Activated T-helper 9 cell treated with anti-CD3 and anti-CD28 coated beads, Interleukin-2, amount 50 U/mL, for 16 hours (primary cell): ENCODE measurements around the gene POLR1D.
"Not testable (repeated sequence)": the region's sequence is repeated elsewhere in the genome, so short reads cannot be mapped to it uniquely, and the experiment has no call there.

Experiments
- DNase-seq: peaks from one replicate; pipeline ENCODE4 v3.0.0-alpha.2; 2020; ENCODE audit warnings: low read depth

The POLR1D gene

DNA sequence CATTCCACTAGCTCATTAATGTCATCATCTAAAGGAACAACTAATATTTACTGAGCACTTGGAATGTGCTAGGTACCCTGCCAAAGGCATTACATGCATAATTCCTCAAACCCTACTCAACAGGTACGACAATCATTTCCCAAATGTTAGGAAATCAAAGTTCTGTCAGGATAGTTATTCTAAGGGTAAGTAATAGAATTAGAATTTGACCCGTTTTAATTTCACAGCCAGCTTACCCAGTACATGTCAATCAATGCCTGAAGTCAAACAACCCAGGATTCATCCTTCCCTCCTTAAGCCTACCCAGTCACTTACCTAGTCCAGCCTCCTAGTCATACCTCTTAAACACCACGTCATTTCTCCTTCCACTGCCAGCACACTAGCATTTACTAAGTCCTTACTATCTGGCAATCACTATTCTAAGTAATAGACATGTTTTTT, 3.8 kb upstream of the POLR1D start:
- no peak for DNase-seq

DNA sequence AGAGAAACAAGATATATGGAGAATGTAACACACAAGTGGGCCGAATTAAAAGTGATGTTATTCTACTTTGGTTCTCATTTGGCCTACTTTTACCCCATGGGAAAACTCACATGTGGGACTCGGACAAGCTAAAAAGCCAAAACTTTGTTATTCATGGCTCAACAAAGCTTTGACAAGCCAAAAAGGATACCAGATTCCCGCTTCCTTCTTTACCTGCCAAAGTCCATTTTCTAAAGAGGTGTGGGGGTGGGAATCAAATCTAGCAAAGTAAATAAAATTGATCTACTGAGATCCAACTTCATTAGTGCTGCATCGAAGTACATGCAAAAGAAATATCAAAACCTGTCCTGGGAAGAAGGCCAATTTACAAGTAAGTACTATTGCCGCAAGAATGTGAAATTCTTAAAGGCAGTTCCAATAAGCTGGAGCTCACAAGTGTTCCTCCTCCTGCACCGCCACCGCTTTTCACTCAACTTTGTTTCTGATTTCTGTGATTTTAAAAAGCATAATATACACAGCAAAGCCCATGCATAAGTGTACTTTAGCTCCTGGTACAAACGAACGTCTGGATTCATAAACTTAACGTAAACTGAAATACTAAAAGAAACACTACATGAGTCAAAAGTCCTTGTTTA, 2.5 kb upstream of the POLR1D start:
- no peak for DNase-seq

DNA sequence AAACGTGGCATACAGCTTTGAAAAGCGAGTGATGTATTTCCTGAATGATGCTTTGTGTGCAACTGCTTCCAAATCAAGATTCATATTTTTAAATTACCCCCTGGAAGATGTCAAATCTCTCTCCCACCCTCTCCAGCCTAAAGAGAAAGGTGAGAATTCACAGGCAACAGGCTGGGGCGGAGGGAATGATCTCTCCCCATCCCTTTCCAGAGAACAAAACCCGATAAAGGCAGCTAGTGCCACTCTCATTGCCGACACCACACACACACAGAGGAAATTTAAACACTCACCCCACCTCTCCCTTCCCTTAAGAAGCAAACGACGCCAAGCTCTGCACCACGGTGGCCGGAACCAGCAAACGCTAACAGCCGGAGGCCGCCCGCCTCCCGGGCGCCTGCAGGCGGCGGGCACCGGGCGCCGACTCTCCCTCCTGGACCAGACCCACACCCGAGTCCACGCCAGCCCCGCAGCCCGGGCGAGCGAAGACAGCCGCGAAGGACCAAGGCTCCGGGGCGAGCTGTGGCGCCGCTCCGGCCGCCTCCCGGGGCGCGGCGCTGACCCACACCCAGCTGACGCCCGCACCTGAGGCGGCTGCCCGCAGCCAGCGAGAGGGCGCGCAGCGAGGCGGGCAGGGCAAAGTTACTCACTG, 1.8 kb upstream of the POLR1D start:
- no peak for DNase-seq

DNA sequence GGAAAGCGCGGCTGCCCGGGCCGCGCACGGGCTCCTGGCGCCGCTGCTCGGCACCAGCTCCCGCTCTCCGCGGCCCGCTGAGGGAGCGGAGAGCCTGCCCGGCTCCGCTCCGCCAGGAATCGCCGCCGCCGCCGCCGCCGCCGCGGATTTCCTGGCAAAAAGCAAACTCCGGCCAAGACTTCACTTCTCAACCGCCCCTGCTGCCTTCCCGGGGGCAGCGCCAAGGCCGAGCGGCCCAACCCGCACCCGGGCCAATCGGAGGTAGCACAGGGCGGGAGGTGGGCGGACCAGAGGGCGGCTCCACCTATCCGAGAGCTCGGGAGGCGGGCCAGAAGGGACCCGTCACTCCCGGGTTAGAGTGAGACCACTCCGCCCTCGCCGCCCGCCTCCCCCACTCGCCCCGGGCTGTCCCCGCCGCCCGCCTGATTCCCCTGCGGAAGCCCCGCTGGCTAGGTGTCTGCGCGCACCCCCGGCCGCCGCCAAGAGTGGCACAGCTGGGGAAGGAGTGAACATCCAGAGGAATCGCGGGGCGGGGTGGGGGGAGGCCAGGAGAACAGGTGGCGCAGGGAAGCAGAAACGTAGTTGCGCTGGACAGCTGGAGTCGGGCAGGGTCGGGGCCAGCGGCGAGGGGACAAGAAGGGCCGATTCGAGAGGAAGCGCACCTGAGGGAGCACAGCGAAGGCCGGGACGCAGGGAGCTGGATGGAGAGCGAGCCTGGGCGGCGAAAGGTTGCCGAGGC, 1.1 kb upstream of the POLR1D start, which contains the start of gene LNX2:
LNX2 (minus strand) TSS at position 153 of the 739 bp plus-strand sequence. CDS start 38,826 bp downstream, outside the sequence.
- DNase-seq: peak; percentile 97

DNA sequence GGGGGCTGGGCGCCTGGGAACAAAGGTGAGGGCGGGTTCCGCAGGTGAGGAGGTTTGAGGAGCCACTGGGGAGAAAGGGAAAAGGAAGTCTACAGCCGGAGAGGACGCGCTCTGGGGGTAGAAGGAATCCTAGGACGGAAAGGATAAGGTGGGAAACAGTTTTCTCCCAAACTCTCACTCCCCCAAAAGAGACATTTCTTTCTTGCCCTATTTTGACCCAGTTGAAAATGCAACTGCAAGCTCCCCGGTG, 651 bp upstream of the POLR1D start:
- no peak for DNase-seq

DNA sequence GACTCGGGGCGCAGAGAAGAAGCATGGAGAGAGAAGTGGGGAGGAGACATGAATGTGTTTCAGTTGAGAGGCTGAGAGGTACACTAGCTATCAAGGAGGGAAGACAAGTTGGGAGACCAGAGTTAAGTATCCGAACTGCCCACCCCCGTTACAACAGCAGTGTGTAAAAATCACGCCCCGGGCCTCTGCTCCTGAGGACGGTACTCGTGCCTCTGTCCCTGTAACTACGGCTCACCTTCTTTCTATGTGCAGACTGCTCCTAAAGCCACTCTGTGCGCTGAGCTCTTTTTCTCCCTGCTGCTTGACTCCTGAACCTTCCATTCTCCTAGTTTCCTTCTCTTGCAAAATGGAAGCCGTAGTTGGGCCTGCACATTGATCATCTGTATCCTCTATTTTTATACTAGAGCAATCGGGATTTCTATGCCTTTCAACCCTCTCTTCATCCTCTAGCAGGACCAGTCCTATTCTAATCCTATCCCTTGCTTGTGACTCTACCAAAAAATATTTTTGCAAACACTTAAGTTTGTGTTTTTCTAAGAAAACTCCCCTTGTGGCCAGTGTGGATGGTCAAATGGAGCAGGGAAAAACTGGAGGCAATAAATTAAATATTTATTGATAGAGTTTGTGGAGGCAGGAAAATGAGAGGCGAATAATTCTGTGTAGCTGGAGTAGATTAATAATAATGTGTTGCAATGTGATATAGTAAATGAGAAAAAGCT, 569 bp downstream of the POLR1D start:
- DNase-seq: no peak

DNA sequence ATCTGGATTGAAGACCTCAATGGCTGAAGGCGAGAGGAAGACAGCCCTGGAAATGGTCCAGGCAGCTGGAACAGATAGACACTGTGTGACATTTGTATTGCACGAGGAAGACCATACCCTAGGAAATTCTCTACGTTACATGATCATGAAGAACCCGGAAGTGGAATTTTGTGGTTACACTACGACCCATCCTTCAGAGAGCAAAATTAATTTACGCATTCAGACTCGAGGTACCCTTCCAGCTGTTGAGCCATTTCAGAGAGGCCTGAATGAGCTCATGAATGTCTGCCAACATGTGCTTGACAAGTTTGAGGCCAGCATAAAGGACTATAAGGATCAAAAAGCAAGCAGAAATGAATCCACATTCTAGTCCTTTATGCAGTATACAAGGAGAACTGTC, 1.2 kb downstream of the POLR1D start:
- DNase-seq: no peak

DNA sequence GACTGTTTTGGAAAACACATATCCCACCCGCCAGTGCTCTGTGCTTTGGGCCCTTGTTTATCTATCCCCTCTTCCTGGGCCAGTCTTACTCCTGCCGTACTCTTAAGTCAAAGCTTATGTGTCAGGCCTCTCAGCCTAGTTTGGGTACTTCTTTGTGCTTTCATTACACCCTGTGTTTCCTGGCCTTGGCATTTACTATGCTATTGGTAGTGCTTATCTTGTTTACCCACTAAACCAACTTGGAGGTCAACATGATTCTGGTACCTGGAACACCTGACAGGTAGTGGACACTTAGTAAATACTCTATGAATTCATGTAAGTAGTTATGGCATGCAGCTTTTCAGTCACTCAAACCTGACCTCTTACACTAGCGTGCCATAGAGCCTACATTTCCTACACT, 2.4 kb downstream of the POLR1D start:
- no peak for DNase-seq

DNA sequence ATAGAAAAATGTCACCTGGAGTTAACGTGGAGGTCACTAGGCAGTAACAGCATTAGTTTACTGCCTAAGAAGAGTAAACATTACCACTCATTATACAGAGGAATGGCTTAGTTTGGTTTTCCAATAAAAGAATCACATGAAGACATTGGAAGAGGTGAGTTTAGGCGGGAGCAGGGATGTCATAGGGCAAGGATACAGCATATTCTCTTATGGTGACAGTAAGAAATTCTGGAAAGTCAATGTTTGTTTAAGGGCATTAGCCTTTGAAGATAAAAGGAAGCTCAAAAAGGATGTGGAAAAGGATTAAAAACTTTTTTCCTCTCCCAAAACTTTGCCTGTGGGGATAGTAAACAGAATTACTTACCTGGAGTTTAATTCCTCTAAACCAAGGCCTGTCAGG, 4.1 kb downstream of the POLR1D start:
- no peak for DNase-seq

DNA sequence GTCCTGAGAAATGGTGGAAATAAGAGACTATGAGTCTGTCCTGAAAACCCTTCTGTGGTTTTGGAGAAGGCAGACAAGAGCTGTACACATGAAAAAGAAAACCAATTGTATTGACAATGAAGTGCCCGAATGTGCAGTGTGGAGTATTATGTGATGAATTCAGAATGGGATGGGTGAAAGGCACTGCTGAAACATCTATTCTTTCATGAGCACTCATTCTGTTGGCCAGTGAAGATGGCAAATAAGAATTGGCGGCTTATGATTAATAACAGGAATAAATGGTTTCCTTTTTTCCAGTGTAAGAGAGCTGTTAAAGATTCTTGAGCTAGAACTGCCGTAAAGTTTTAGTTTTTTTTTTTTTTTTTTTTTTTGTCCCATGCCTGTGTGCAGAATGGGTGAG, 5.7 kb downstream of the POLR1D start:
- DNase-seq: no peak

DNA sequence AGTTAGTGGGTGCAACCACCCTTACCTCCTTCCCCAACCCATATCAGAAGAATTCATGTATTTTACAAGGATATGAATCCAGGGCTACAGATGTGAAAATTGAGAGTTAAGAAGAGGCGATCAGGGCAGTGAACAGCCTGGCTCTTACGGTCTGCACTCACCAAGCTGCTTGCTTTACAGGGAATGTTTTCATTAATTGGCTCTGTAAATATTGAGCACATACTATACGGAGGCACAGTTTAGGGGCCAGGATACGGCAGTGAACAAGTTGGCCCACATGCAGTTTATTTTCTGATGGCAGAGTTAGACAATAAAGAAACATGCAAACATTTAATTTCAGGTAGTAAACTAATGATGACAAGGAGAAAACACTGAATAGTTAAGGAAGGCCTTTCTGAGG, 6.4 kb downstream of the POLR1D start:
- no peak for DNase-seq

DNA sequence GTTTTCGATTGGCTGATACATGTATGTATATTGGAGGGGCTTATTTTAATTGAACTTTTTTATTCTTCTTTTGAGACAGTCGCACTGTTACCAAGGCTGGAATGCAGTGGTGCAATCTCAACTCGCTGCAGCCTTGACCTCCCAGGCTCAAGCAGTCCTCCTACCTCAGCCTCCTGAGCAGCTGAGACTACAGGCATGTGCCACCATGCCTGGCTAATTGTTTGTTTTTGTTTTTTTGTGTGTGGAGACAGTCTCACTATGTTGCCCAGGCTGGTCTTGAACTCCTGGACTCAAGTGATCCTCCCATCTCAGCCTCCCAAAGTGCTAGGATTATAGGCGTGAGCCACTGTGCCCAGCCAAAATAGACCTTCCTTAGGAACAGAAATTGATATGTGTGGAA, 7.1 kb downstream of the POLR1D start:
- not testable (repeated sequence) for DNase-seq

DNA sequence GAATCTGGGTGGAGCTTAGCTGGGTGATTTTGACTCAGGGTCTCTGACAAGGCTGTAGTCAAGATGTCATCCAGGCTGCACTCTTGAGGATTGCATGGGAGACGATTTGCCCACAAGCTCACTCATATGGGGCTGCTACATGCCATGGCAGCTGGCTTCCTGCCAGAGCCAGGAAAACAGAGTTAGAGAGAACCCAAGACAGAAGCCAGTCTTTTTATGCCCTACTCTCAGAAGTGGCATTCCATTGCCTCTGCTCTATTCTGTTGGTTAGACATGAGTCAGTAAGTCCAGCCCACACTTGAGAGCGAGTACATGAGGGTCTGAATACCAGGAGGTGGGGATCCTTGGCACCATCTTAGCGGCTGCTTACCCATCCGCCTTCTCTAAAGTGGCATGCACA, 9.5 kb downstream of the POLR1D start:
- no peak for DNase-seq

DNA sequence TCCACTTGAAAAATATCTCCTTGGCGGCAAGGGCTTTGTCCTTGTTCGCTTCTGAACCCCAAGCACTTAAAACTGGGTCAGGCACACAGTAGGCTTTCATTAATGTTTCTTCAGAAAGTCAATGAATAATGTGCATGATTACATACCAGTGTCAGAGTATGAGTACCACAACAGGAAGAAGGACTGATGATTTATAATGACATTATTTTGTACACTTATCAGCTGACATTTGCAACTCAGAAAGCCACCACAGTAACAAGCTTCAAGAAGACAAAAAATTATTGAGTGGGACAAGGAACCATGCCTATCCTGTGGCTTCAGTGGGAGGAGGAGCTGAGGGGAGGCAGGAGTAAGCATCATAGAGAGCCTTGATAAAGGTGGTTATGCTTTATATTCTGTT, 10.0 kb downstream of the POLR1D start:
- no peak for DNase-seq

DNA sequence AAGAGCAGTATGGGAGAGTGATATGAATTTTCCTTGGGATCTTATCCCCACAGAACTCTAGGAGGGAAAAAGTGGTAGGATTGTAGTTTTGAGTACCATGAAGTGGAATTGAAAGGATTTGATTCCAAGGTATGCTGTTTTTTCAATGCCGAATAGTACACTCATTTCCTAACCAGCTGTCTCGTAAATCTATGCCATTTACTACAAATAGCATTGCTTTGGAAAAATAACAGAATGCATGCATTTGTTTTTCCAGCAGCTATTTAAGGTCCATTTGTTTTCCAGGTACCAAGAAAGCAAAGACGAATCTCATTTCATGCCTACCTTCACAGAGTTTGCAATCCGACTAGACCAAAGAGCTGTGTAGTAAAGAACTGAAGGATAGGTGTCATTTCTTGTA, 10.5 kb downstream of the POLR1D start:
- no peak for DNase-seq

DNA sequence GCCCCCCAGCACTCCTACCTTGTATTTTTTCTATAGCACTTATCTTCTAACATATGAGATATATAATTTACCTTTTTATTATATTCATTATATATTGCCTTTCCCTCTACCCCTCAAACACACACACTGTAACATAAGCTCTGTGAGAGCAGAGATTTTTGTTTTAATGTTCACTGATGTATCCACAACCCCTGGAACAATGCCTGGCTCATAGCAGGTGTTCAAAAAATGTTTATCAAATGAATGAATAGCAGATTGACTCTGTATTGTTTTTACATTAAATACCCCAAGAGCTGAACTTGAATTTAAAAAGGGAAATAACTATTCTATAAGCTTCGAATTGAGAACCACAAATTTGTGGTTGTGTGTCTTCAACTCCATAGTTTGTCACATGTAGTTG, 11.0 kb downstream of the POLR1D start:
- DNase-seq: no peak

DNA sequence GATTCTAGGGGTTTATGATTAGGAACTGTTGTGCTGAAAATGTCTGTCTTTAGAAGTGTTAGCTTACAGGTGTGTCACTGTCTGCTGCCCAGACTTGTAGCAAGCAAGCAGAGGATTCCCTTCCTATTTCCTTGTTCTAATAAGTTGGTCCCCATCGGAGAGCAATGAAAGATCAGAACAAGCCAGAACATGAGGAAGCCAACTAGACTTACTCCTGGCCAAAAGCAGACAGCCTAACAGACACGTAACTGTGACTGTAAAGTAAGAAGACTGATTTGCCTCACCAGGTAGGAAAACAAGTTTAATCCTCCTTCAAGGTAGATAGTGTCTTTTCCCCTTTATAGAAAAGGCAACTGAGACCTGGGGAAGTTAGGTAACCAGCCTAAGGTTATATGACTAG, 12.5 kb downstream of the POLR1D start:
- DNase-seq: no peak

DNA sequence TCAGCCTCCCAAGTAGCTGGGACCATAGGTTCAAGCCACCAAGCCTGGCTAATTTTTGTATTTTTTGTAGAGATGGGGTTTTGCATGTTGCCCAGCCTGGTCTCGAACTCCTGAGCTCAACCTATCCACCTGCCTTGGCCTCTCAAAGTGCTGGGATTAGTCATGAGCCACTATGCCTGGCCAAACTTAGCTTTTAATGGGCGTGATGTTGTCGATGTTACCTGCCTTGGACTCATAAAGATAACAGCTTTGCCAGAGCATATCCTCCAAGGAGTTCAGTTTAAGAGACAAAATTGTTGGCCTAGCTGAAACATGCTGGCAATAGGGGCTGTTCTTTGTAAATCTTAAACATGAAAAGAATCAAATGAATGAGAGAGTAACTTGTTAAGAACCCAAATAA, 13.1 kb downstream of the POLR1D start:
- no peak for DNase-seq

DNA sequence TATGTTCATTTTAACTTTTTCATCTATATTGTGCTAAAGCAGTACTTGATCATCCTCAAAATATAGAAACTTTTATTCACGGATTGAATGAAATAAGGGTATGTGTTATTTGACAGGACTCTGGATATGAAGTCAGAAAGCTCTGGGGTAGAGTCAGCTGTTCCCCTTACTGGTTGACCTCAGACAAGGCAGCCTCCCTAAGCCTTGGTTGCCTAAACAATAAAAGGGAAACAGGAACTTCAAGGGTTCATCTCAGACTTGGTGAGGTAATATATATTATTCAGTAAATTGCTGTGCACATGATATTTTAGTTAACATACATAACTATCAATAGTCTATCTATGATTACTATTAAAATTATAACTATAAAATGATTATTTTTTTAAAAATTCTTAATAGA, 13.6 kb downstream of the POLR1D start:
- DNase-seq: no peak

DNA sequence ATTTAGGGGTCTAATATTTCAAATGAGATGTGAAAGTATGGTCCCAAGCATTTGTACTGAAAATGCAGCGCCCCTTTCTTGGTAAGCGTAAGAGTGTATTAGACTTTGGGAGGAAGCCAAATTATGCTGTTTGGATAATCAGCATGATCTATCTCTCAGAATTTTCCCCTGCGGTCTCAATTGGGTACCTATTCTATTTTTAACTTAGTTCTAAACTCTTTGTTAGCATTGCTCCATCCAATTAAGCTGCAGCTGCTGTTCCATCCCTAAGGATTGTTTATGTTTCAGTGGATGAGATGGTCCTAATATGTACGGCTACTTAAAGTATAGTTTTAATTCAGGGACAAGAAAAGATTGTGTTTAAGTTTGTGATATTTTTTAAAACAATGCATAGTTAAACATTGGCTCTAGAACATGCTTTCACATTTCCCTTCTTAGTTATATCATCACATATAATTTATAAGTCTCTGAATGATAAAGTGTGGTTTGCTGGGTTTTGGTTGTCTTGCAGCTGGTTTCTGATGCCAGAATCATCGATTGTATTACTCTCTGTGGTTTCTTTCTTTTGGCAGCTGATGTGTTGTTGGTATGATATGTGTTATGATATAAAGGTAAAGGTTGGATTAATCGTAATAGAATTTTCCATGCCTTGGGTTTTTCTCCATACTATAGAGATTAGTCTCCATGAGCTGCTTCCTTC, 15.0 kb downstream of the POLR1D start:
- DNase-seq: no peak

DNA sequence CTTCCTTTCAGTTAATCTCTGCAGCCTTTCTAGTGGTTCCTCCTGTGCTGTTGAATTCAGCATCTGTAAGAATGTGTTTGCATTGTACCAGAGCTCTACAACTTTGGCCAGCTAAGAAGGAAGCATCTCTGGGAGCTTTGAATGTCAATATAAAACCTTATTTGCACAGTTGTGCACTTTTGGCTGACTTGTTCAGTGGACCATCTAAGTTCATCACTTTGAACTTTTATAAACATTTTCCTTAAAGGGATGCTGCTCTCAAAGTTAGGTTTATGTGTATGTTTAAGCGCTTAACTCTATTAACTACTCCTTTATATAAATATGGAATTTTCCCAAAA, 15.6 kb downstream of the POLR1D start:
- no peak for DNase-seq

DNA sequence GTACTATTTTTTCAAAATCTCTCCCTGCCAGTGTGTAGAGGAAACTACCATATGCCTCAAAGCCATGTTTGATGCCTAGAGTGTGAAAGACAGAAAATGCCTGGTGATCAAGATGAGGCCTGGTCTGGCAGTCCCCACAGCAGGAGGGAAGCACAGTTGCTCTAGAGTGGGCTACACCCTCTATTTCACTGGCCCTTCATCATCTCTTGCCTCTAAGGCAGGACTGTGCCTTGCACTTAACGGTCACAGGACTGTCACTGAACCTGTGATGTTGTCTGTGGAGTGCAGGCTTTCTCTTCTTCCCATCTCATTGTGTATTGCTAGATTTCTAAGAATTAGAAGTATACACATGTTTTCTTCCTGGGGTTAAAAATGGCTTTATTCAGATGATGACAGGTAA, 16.3 kb downstream of the POLR1D start:
- no peak for DNase-seq

DNA sequence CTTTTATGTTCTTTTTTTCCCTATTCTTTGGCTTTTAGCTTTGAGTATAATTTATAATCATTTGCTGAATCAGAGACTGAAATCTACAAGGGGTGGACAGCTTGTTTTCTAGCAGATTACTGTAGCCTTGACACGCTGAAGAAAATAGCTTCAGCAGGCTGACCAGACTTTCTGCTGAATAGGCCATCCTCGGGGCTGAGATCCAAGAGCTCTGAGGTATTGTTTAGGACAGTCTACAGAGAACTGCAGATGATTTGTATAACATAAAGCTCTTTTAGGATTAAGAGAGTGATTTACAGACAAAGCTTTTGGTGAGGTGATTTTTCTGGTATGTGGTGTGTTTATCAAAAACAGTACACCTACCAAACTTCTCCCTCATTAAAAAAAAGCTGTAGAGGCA, 16.8 kb downstream of the POLR1D start:
- DNase-seq: no peak
